ENCODE results near the gene NUDT11. TPM values are rescaled to one million over a fixed set of nuclear protein-coding genes. Genes with fewer than 3 reads are reported as not detected.
"Not testable (repeated sequence)": the region's sequence is repeated elsewhere in the genome, so short reads cannot be mapped to it uniquely, and the experiment has no call there.

NUDT11 gene
- total RNA-seq, 2 experiments from 2014 or later = 18.1 to 21.5 TPM

DNA sequence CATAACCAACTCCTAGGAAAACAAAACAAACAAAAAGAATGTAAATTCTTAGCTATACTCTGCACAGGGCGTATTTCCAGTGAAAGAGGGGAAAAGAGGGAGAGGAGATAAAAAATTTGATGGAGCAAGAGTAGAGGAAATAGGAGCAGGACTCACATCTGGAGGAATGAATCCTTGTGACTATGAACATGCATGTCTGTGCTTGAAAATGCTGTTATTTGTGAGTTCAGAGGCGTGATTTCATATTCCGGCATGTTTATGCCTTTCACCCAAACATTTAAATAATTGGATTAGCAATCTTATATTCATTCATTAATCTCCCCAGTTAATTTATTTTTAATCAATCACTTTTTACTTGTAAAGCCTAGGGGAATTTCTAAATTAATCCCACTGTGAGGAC is 11.2 kb upstream of the NUDT11 start:
- Histone ChIP-seq H3K79me2 (ENCODE audit: insufficient read depth, low read depth, low read length) (no peaks in the 10 kb centered on the region), H2AFZ (ENCODE audit: low read length) (no peak overlapping the region), H3K9me2 (ENCODE audit: insufficient read depth, low read length) (no peaks in the 10 kb centered on the region), H3K36me3 (ENCODE audit: insufficient read depth, low read length) (no peaks in the 10 kb centered on the region), H3K4me2 (ENCODE audit: low read length) (no peak overlapping the region), H4K20me1 (ENCODE audit: insufficient read depth, low read length) (no peaks in the 10 kb centered on the region), H3K27ac (ENCODE audit: low read depth, low read length, poor library complexity, severe bottlenecking) (no peak overlapping the region), H3K4me1 (ENCODE audit: insufficient read depth, low read length, poor library complexity, severe bottlenecking) (no peaks in the 10 kb centered on the region), H3K4me3 (ENCODE audit: low read depth, low read length, poor library complexity, severe bottlenecking) (no peak overlapping the region), H3K9me3 (ENCODE audit: low read length) (no peaks in the 10 kb centered on the region)
- no peak for DNase-seq (ENCODE audit: low spot score)
- intact Hi-C loops (cut with micrococcal nuclease; ENCODE audit: unreplicated experiment) = no loop called here
- POLR2A ChIA-PET = no interaction called here
- no TSS peak for BruUV-seq (replicated peaks)
- CTCF ChIA-PET (ENCODE audit: unreplicated experiment) = no interaction called here
- TF ChIP-seq CTCF (conservative IDR thresholded peaks at IDR 0.05; ENCODE audit: low read length) (no peak), EZH2phosphoT487 (IDR thresholded peaks at IDR 0.05; ENCODE audit: borderline replicate concordance, low read depth, low read length) (no peak)

DNA sequence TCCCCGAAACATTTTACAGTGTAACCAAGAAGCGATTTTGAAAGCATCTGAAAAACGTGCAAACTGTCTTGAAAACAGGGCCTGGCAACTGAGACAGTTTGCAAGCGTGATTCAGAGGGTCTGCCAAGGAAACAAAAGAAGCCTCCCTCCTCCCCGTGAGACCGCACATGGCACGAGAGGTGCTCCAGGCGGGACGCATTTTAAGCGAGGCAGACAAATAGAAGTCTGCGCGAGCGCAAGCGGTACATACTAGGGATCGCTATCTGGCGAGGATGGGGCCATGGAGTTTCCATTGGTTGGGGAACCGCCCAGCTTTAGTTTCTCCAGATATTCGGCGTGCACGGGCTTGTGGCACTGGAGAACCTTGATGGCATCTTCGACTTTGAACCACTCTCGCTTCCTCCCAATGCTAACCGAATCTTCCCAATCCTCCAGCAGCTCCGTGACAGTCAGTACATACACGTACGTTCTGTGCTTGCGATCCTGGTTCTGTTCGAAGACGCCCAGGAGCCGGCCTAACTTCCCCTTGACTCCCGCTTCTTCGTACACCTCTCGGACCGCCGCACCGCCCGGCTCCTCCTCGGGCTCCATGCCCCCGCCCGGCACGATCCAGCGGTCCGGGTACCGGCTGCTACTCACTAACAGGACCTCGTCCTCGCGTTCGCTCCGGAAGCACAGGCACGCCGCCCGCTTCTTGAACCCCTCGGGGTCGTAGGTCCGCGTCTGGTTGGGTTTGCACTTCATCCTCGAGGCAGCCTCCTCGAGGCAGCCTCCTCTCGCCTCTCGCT is 497 bp downstream of the NUDT11 start:
- H3K27ac ChIP-seq (ENCODE audit: low read depth, low read length, poor library complexity, severe bottlenecking) = peak overlapping the region; percentile 53
- peaks cover 31% of the 10 kb centered on the region for H3K4me1 ChIP-seq (ENCODE audit: insufficient read depth, low read length, poor library complexity, severe bottlenecking)
- H3K79me2 ChIP-seq (ENCODE audit: insufficient read depth, low read depth, low read length) = peaks cover 42% of the 10 kb centered on the region
- H3K4me3 ChIP-seq (ENCODE audit: low read depth, low read length, poor library complexity, severe bottlenecking) = peak overlapping the region; percentile 76
- peak overlapping the region; percentile 73 for H3K4me2 ChIP-seq (ENCODE audit: low read length)
- H2AFZ ChIP-seq (ENCODE audit: low read length) = peak overlapping the region; percentile 87; the same call in 1 of the 2 replicates
- POLR2A ChIA-PET; BruUV-seq (replicated peaks); H3K9me2 ChIP-seq (ENCODE audit: insufficient read depth, low read length); H4K20me1 ChIP-seq (ENCODE audit: insufficient read depth, low read length); H3K9me3 ChIP-seq (ENCODE audit: low read length); CTCF ChIA-PET (ENCODE audit: unreplicated experiment): not testable (repeated sequence)
- intact Hi-C loops (cut with micrococcal nuclease; ENCODE audit: unreplicated experiment) = loop anchor here (5.0 kb wide), 1 partner anchor 99 kb away; no protein-coding TSS in a partner anchor
- H3K36me3 ChIP-seq (ENCODE audit: insufficient read depth, low read length) = peaks cover 17% of the 10 kb centered on the region
- peak; percentile 36 for DNase-seq (ENCODE audit: low spot score)

GRCh38 chrX:51494409-51494808 is 2.0 kb downstream of the NUDT11 start:
- BruUV-seq (replicated peaks) = no TSS peak
- H3K79me2 ChIP-seq (ENCODE audit: insufficient read depth, low read depth, low read length) = peaks cover 42% of the 10 kb centered on the region
- no peaks in the 10 kb centered on the region for H3K9me3 ChIP-seq (ENCODE audit: low read length)
- no peaks in the 10 kb centered on the region for H3K9me2 ChIP-seq (ENCODE audit: insufficient read depth, low read length)
- TF ChIP-seq EZH2phosphoT487 (IDR thresholded peaks at IDR 0.05; ENCODE audit: borderline replicate concordance, low read depth, low read length) (no peak), CTCF (conservative IDR thresholded peaks at IDR 0.05; ENCODE audit: low read length) (peak; percentile 71)
- POLR2A ChIA-PET = no interaction called here
- H3K27ac ChIP-seq (ENCODE audit: low read depth, low read length, poor library complexity, severe bottlenecking) = no peak overlapping the region
- peak; percentile 25 for DNase-seq (ENCODE audit: low spot score)
- peak overlapping the region; percentile 73 for H3K4me2 ChIP-seq (ENCODE audit: low read length)
- CTCF ChIA-PET (ENCODE audit: unreplicated experiment) = no interaction called here
- H4K20me1 ChIP-seq (ENCODE audit: insufficient read depth, low read length) = 0 out of 2 replicates have a peak, but pooled peaks cover 4% of the 10 kb centered on the region
- peak overlapping the region; percentile 76 for H3K4me3 ChIP-seq (ENCODE audit: low read depth, low read length, poor library complexity, severe bottlenecking)
- H3K4me1 ChIP-seq (ENCODE audit: insufficient read depth, low read length, poor library complexity, severe bottlenecking) = peaks cover 31% of the 10 kb centered on the region
- no peak overlapping the region for H2AFZ ChIP-seq (ENCODE audit: low read length)
- intact Hi-C loops (cut with micrococcal nuclease; ENCODE audit: unreplicated experiment) = no loop called here
- peaks cover 17% of the 10 kb centered on the region for H3K36me3 ChIP-seq (ENCODE audit: insufficient read depth, low read length)

Measured in OCI-LY7 (cell line).